HG02938 (cell line): ENCODE results near the gene SPTBN1.

Experiments used
- ATAC-seq: cut with Tn5 transposase; IDR thresholded peaks from one replicate; pipeline ENCODE4 v1.9.1; 2021; ENCODE audit warnings: mild to moderate bottlenecking, moderate library complexity; ENCODE audit not compliant: unreplicated experiment

The SPTBN1 gene

DNA sequence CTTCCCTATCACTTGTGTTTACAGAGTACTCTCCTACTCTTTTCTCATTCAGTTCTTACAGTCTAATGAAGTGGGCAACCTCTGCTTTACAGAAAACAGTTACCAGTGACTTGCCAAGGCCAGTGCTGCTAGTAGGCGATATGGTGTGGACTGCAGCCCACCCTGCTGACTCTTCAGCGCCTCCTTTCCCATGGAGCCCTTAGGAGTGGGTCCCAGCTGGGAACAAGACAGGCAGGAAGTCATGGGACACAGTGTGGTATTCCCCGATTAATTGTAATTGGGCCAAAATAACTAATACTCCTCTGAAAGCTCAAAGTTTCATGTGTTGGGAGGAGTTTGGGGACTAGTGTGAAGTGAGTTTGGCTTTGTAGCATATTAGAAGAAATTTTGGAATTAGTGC lies 147.2 kb downstream of the SPTBN1 start:
- no peak for ATAC-seq

GRCh38 chr2:54603796-54604195 lies 147.7 kb downstream of the SPTBN1 start:
- ATAC-seq: no peak

DNA sequence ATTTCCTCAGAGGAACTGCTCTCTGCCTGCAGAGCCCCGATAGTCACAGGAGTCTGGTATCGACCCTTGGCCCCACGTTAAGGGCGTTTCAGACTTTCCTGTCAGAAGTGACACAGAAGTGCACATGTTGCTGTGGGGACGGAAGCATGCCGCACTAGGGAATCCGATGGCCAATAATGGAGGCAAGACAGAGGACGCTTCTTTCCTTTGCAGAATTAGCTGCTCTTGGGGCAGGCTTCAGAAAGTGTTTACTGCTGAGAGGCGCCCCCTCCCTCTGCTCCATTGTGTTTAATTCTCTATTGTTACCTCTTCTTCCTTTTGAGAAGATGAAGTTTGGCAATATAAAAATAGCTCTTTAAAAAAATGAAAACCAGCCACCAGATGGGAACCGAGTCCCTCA lies 148.7 kb downstream of the SPTBN1 start:
- peak; percentile 37 for ATAC-seq

DNA sequence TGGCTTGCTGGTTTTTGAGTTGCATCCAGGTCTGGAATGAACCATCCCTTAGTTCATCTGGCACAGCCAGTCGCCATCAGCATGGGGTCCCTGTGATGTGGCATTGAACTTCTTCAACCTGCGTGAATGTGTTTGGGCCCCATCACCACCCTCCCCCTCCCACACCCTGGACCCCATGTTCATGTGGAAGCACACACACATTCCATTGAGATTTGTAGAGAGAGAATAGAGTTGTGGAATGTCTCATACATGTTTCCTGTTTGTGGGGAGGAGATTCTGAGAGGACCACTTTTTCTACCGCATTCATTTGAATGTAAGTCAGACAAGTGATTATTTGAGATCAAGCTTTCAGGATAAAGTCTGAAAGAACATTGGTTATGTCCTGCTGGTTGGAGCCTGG lies 149.7 kb downstream of the SPTBN1 start:
- no peak for ATAC-seq

GRCh38 chr2:54606393-54606958 lies 150.3 kb downstream of the SPTBN1 start:
- no peak for ATAC-seq

DNA sequence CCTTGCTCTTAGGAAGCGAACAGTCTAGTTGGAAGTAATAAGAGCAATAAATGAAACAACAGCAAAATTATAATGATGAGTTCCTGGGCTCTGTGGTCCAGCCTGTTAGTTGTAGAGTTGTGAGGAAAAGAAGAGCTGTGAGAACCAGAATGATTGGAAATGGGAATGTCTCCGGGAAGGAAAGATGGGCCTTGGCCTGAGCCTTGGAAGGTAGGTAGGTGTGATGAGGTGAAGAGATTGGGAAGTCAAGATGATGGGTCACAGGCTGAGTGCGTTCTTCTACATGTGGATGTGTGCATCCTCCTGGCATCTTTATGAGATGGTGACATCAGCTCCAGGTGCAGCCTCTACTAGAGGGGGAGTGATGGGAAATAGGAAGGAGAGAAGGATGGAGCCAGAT lies 152.1 kb downstream of the SPTBN1 start:
- no peak for ATAC-seq

DNA sequence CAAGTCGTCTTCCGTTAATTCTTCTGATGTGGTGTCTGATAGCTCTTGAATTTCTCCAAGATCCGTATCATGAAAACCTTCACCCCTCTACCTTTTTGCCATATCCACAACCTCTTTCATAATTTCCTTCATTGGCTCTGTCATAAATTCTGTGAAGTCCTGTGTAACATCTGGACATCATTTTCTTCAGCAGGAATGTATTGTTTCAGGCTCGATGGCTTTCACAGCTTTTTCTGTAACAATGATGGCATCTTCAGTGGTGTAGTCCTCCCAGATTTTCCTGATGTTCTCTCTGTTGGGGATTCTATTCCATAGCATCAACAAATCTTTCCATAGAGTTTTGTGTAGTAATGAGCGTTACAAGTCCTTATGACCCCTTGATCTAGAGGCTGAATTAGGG lies 153.1 kb downstream of the SPTBN1 start:
- no peak for ATAC-seq

GRCh38 chr2:54609647-54610046 lies 153.5 kb downstream of the SPTBN1 start:
- no peak for ATAC-seq

GRCh38 chr2:54610700-54611099 lies 154.6 kb downstream of the SPTBN1 start:
- no peak for ATAC-seq

DNA sequence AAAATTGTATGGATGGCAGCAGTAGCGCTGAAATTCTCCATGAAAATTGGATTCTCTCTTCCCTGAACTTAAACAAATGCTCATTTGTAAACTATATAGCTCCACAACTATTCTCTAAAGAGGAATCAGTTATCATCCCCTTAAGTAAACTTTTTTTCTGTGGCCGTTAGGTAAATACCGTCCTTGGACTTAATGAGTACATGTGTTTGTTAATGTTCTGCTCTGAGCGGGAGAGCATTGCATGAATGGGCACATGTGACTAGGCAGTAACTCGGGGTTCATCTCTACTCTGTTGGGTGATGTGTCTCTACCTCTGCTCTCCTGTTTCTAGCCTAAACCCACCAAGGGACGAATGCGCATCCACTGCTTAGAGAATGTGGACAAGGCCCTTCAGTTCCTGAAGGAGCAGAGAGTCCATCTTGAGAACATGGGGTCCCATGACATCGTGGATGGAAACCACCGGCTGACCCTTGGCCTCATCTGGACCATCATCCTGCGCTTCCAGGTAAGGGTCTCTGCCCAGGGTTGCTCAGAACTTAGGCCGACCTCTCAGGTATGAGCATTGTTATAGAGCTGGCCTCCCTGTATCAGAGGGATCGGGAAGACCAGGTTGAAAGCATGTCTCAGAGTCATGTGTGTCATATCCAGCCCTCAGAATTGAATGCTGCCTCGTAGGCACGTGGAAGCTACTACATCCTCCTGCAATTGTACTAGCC lies 155.9 kb downstream of the SPTBN1 start:
- ATAC-seq: no peak

- no peak for ATAC-seq
These were observed 157.3 kb downstream of the SPTBN1 start for GRCh38 chr2:54613386-54613785.

DNA sequence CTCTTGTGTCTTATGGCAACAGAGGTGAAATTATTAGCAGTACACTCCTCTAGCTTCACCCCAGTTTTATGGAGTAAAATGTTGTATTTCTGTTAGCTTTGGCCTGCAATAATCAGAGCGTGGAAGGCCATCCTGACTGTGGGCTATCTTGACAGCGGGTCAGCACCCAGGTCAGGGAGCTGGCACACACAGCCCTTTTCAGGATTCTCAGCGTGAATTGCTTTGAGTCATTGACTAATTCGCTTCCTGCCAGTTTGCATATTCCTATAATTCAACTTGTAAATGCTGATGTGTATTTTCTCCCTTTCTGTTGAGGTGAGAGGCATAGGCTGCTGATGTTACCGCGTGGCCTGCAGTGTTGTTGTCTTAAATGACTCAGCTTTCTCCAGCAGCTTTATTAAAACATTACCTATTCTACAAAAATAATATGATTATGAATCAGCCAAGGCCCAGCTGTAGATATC lies 157.7 kb downstream of the SPTBN1 start:
- peak; percentile 68 for ATAC-seq

GRCh38 chr2:54614819-54615218 lies 158.7 kb downstream of the SPTBN1 start:
- no peak for ATAC-seq

GRCh38 chr2:54615832-54616534 lies 159.9 kb downstream of the SPTBN1 start:
- ATAC-seq: no peak

DNA sequence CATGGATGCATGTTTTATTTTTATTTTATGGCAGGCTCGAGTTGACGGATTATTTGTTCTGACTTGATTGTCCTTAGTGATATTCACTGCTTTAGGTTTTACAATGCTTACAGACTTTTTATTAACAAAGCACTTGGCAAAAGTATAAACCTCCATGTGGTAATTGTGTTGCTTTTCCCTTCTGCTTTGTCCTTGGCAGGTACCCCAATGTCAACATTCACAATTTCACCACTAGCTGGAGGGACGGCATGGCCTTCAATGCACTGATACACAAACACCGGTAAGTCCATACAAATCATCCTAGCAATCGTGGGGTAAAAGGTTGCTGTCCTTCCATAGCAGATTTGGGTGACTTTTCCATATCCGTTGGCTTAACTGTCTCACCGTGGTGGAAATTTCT lies 161.3 kb downstream of the SPTBN1 start:
- no peak for ATAC-seq

DNA sequence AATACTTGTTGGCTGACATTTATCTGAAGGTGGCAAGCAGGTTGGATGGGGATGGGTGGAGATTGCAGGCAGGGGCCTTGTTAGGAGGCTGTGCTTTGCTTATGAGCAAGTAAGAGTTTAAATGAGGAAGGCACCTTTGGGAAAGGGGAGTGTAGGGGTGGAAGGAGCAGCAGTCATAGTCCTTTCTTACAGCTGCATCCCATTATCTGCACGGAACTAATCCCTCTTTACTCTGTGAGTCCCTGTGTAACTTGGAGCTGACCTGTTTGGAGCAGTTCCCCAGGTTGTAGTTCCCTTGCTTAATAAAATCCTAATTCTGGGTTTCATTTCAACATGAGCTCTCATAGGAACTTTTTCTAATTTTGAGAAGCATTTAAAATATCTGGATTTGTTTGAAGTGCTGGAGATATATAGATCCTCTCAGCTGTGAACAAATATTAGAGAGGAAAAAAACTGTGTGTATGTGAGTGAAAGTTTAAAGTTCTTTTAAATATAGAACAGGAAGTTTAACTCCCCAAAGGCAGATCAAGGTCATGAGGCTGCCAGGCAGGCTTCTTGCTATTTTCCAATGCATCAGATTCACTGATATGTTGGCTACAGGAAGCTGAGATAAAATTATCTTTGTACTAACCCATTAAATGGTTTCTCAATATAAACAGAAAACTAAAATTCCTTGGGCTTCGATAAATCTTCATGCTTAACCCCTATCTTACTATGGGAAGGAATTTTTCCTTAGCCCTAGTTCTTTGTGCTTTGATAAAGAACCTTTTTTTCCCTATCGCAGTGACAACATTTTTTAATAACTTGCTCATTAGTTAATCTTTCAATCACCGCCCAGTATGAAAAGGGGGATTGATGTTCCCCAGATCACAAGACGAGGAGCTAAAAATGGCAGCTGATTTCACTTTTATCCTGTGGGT lies 162.8 kb downstream of the SPTBN1 start:
- no peak for ATAC-seq

GRCh38 chr2:54619660-54620231 lies 163.6 kb downstream of the SPTBN1 start:
- ATAC-seq: no peak

DNA sequence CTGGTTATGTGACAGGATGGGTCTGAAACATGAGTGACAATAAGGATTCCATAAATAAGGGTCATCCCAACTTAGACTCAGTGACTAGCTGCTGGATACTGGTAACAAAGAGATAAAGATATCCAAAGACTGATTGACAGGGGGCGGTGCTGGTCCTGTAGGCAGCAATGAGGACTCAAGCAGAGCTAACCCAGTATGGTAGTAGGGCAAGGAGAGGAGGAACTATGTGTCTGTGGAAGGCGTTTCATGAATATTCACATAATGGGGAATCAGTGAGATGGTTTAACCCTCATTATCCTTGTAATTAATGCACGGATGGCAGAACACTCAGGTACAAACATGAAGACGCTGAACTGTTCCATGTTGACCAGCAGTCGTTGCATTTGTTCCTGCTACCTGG lies 164.8 kb downstream of the SPTBN1 start:
- no peak for ATAC-seq

GRCh38 chr2:54624591-54625071 lies 168.5 kb downstream of the SPTBN1 start:
- ATAC-seq: no peak

- no peak for ATAC-seq
These were observed 170.0 kb downstream of the SPTBN1 start for GRCh38 chr2:54626131-54626530.

DNA sequence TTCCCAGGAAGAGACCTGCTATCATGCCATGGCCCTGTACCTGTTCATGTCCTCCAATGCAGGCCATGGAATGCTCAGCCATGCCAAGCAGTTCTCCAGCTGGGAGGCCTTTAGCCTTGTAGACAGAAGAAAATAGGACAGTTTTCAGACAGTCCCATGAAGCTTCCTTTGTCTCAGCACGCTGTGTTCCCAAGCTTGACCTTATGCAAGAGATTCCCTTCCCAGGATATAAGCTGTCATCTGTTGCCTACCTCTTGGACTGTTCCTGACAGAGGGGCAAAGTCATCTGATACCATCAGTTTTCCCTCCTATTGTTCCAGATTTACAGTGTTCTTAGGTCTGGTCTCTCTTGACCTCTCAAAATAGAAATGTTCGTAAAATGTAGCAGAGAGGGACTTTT lies 170.8 kb downstream of the SPTBN1 start:
- ATAC-seq: no peak
